ENCODE data around the gene ZFPM1.

GRCh38 chr16:88417684-88418476 lies 35.2 kb upstream of the ZFPM1 start:
- no peak for TF ChIP-seq CTCF (IDR thresholded peaks at IDR 0.05; ENCODE audit: control extremely low read depth in 1 of 3, insufficient read depth in 1 of 3, low read depth in 1 of 3, low read length in 3 of 3)
- TF ChIP-seq MAFK (IDR thresholded peaks at IDR 0.05; ENCODE audit: low read depth, low read length), result no peak
- no peak for TF ChIP-seq GTF2F1 (IDR thresholded peaks at IDR 0.05; ENCODE audit: borderline replicate concordance, low read depth, low read length)
- TF ChIP-seq TAF1 (IDR thresholded peaks at IDR 0.05; ENCODE audit: low read depth, low read length), result no peak
- no peak for TF ChIP-seq CEBPB (IDR thresholded peaks at IDR 0.05; ENCODE audit: low read depth, low read length)
- no peak for TF ChIP-seq POLR2A (IDR thresholded peaks at IDR 0.05; ENCODE audit: control extremely low read depth in 1 of 2, low read depth in 2 of 2, low read length in 2 of 2)
- TF ChIP-seq ATF3 (IDR thresholded peaks at IDR 0.05; ENCODE audit: insufficient read depth, low read depth, low read length), result no peak
- TF ChIP-seq MAX (IDR thresholded peaks at IDR 0.05), result no peak
- TF ChIP-seq POLR2AphosphoS5 (IDR thresholded peaks at IDR 0.05; ENCODE audit: low read depth, low read length), result no peak
- no peak for TF ChIP-seq TEAD4 (IDR thresholded peaks at IDR 0.05; ENCODE audit: low read depth, low read length)
- no peak for TF ChIP-seq CBX8 (IDR thresholded peaks at IDR 0.05; ENCODE audit: borderline replicate concordance, low read depth, low read length)
